Fibroblast of lung (primary cell): ENCODE results near the gene SAFB. TPM values are rescaled to one million over a fixed set of nuclear protein-coding genes. Genes with fewer than 3 reads are reported as not detected.

ENCODE experiments used
- DNase-seq, 2 donors: peaks; one replicate each; pipeline versions ENCODE4 v3.0.0 to v3.0.0-alpha.2; 2010; ENCODE audit warnings: low read depth in 2 of 2
- H2AFZ ChIP-seq: 2 replicates; pipeline ENCODE4 v1.5.1; 2012; ENCODE audit warnings: low read length, control low read depth, inconsistent platforms
- H3K27ac ChIP-seq: 2 replicates; pipeline ENCODE4 v1.5.1; 2011; ENCODE audit warnings: low read length, control low read depth; ENCODE audit not compliant: insufficient read depth
- H3K27me3 ChIP-seq: 2 replicates; pipeline ENCODE4 v1.5.1; 2011; ENCODE audit warnings: mild to moderate bottlenecking, low read length; ENCODE audit not compliant: control insufficient read depth, insufficient read depth
- H3K36me3 ChIP-seq: 2 replicates; pipeline ENCODE4 v1.5.1; 2011; ENCODE audit warnings: low read length; ENCODE audit not compliant: control insufficient read depth, insufficient read depth
- H3K4me1 ChIP-seq: 2 replicates; pipeline ENCODE4 v1.5.1; 2011; ENCODE audit warnings: low read length; ENCODE audit not compliant: control insufficient read depth, insufficient read depth; ENCODE audit errors: extremely low read depth
- H3K4me2 ChIP-seq: 2 replicates; pipeline ENCODE4 v1.5.1; 2011; ENCODE audit warnings: low read length, control low read depth; ENCODE audit not compliant: insufficient read depth; ENCODE audit errors: extremely low read depth
- H3K4me3 ChIP-seq, 4 experiments: fragments of 200-600 bp in 1 of 4; sonication (generic) in 1 of 4; replicated peaks in 1 of 4; 2 replicates each; pipeline ENCODE4 v1.5.1; 2011 to 2016; ENCODE audit warnings: low read length in 4 of 4, low read depth in 3 of 4, mild to moderate bottlenecking in 3 of 4, control low read depth in 2 of 4, inconsistent platforms in 1 of 4, mixed read lengths in 1 of 4; ENCODE audit not compliant: insufficient read depth in 1 of 4; ENCODE audit errors: control extremely low read depth in 1 of 4
- H3K79me2 ChIP-seq: 2 replicates; pipeline ENCODE4 v1.5.1; 2012; ENCODE audit warnings: mild to moderate bottlenecking, low read length, inconsistent platforms; ENCODE audit not compliant: control insufficient read depth, insufficient read depth
- H3K9ac ChIP-seq: 2 replicates; pipeline ENCODE4 v1.5.1; 2011; ENCODE audit warnings: mild to moderate bottlenecking, low read length, control low read depth; ENCODE audit not compliant: insufficient read depth
- H3K9me3 ChIP-seq: 2 replicates; pipeline ENCODE4 v1.5.1; 2012; ENCODE audit warnings: low read depth, low read length; ENCODE audit not compliant: control insufficient read depth, insufficient read depth
- H4K20me1 ChIP-seq: 2 replicates; pipeline ENCODE4 v1.5.1; 2011; ENCODE audit warnings: low read length; ENCODE audit not compliant: control insufficient read depth, insufficient read depth; ENCODE audit errors: extremely low read depth
- EZH2 ChIP-seq: IDR thresholded peaks from 2 replicates; pipeline ENCODE4 v1.5.1; 2012; ENCODE audit warnings: low read length, control low read depth, mild to moderate bottlenecking; ENCODE audit errors: missing control alignments
- polyA plus RNA-seq, 2 donors: library from polyadenylated mRNA; depleted of rRNA in 1 of 2; stranded (reverse) in 1 of 2; unstranded in 1 of 2; fragments of >200 nt; gene quantifications; 2 replicates each; pipeline ENCODE4 v1.2.1, GENCODE V29; 2011 to 2012; ENCODE audit warnings: missing spikeins in 1 of 2
- total RNA-seq: library from RNA; depleted of rRNA; stranded (reverse); fragments of >200 nt; gene quantifications from 2 replicates; pipeline ENCODE4 v1.2.1, GENCODE V29; 2014
- TF ChIP-seq, protein P1 (sequence below), 2 donors: IDR thresholded peaks in 1 of 2; conservative IDR thresholded peaks in 1 of 2; 1 replicate in 1 of 2; 2 replicates in 1 of 2; pipeline ENCODE4 v1.5.1; 2011 to 2012; ENCODE audit warnings: low read length in 2 of 2, control low read depth in 1 of 2, inconsistent platforms in 1 of 2, low read depth in 1 of 2, mild to moderate bottlenecking in 1 of 2

SAFB gene
- total and polyA plus RNA-seq, 2 donors (not counting 1 experiment from before 2014, with no cell fraction given), result 28.0 to 51.0 TPM

DNA sequence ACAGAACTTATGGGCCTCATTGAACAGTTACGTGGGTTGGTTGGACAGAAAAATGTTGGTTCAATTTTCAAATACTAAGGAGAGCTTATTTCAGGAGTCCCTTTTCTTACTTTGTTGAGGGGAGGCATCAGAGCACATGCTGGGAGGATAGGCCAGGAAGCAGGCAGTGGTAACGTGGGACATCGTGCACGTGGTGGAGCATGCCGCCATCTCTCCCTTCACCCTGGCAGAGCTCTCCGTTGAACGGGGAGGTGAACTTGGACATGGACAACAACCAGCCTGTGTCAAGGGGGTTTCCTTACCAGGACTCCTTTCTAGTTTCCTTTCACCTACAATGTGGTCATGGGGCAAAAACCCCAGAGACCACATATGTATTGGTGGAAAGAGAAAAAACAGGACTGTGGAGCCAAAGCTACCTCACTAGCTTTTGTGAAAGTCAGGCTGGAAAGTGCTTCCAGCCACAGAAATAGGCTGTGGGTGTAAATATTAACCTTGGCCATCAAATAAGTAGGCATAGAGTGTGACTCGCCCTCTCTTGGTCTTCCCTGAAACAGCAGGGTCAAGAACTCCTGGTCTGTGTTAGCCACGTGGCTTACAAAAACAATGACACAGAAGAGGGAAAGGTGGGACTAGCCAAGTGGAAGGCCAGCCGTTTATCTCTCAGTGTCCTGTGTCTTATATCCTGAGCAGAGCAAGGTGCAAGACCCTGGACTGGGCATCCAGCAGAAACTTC lies 43.1 kb downstream of the SAFB start:
- DNase-seq, result peak; percentile 58 to 60
- no peaks in the 10 kb centered on the region for H3K27me3 ChIP-seq
- no peak overlapping the region for H3K9ac ChIP-seq
- no peak overlapping the region for H3K4me2 ChIP-seq
- no peaks in the 10 kb centered on the region for H3K79me2 ChIP-seq
- no peak for TF ChIP-seq EZH2
- TF ChIP-seq, protein P1, sequence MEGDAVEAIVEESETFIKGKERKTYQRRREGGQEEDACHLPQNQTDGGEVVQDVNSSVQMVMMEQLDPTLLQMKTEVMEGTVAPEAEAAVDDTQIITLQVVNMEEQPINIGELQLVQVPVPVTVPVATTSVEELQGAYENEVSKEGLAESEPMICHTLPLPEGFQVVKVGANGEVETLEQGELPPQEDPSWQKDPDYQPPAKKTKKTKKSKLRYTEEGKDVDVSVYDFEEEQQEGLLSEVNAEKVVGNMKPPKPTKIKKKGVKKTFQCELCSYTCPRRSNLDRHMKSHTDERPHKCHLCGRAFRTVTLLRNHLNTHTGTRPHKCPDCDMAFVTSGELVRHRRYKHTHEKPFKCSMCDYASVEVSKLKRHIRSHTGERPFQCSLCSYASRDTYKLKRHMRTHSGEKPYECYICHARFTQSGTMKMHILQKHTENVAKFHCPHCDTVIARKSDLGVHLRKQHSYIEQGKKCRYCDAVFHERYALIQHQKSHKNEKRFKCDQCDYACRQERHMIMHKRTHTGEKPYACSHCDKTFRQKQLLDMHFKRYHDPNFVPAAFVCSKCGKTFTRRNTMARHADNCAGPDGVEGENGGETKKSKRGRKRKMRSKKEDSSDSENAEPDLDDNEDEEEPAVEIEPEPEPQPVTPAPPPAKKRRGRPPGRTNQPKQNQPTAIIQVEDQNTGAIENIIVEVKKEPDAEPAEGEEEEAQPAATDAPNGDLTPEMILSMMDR (conservative IDR thresholded peaks at IDR 0.05 in 1 of 2, IDR thresholded peaks at IDR 0.05 in 1 of 2; ENCODE audit: low read depth in 1 of 2, low read length in 2 of 2), result peak; percentile 23 to 27
- no peaks in the 10 kb centered on the region for H4K20me1 ChIP-seq
- H2AFZ ChIP-seq, result no peak overlapping the region
- H3K9me3 ChIP-seq, result no peaks in the 10 kb centered on the region
- no peak overlapping the region for H3K4me3 ChIP-seq
- H3K36me3 ChIP-seq, result peaks cover 37% of the 10 kb centered on the region
- peaks cover 3% of the 10 kb centered on the region for H3K4me1 ChIP-seq
- H3K27ac ChIP-seq, result peak overlapping the region; percentile 10

DNA sequence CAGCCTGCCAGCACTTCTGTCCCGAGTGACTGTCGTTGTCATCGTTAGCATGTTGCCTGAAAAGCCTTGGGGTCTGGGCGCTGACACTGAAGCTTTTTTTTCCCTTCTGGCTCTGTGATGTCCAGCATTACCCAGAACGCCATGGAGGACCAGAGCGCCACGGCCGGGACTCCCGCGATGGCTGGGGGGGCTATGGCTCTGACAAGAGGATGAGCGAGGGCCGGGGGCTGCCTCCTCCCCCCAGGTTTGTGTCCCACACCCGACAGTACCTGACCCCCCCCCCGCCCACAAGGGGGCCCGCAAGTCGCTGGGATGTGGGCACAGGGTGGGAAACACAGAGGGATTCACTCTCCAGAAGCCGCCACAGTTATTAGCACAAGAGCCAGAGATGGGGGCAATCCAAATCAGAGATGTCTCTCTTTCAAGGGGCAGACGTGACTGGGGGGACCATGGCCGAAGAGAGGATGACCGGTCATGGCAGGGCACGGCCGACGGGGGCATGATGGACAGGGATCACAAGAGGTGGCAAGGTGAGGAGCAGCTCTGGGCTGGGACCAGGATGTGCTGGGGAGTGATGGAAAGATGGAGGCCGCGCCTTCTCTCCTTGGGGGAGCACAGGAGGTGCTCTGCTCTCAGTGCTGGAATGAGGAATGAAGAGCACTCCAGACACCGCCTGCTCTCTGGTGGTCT lies 44.2 kb downstream of the SAFB start:
- DNase-seq, result no peak
- H3K9me3 ChIP-seq, result no peaks in the 10 kb centered on the region
- no peak overlapping the region for H3K27ac ChIP-seq
- no peaks in the 10 kb centered on the region for H3K79me2 ChIP-seq
- H2AFZ ChIP-seq, result no peak overlapping the region
- H3K4me2 ChIP-seq, result no peak overlapping the region
- no peaks in the 10 kb centered on the region for H4K20me1 ChIP-seq
- no peak for TF ChIP-seq EZH2
- TF ChIP-seq, protein P1 (conservative IDR thresholded peaks at IDR 0.05 in 1 of 2, IDR thresholded peaks at IDR 0.05 in 1 of 2; ENCODE audit: low read depth in 1 of 2, low read length in 2 of 2), result no peak
- no peak overlapping the region for H3K9ac ChIP-seq
- no peaks in the 10 kb centered on the region for H3K27me3 ChIP-seq
- peaks cover 37% of the 10 kb centered on the region for H3K36me3 ChIP-seq
- H3K4me1 ChIP-seq, result peaks cover 3% of the 10 kb centered on the region
- no peak overlapping the region for H3K4me3 ChIP-seq

DNA sequence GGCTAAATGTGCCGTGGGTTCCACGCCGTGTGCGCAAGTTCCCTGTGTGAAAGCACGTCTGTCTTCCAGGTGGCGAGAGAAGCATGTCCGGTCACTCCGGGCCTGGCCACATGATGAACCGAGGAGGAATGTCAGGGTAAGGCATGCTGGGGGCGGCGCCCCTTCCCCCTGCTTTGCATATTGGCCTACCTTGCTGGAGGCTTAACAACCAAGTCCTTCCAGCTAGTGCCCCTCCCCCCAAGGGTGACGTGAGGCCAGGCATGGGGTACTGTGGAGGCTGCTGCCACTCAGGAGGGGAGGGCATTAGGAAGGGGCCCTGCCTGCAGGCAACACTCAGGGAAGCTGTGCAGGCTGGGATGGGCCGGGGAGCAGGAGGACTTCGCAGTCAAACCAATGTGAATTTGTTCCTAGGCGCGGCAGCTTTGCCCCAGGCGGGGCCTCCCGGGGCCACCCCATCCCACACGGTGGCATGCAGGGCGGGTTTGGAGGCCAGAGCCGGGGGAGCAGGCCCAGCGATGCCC lies 44.9 kb downstream of the SAFB start:
- peaks cover 36% of the 10 kb centered on the region for H3K36me3 ChIP-seq
- H3K27ac ChIP-seq, result no peak overlapping the region
- peaks cover 3% of the 10 kb centered on the region for H3K4me1 ChIP-seq
- DNase-seq, result no peak
- H3K4me2 ChIP-seq, result no peak overlapping the region
- no peaks in the 10 kb centered on the region for H3K79me2 ChIP-seq
- H3K9me3 ChIP-seq, result no peaks in the 10 kb centered on the region
- H3K27me3 ChIP-seq, result no peaks in the 10 kb centered on the region
- H2AFZ ChIP-seq, result no peak overlapping the region
- H3K4me3 ChIP-seq, result no peak overlapping the region
- no peak overlapping the region for H3K9ac ChIP-seq
- no peak for TF ChIP-seq EZH2
- TF ChIP-seq, protein P1 (conservative IDR thresholded peaks at IDR 0.05 in 1 of 2, IDR thresholded peaks at IDR 0.05 in 1 of 2; ENCODE audit: low read depth in 1 of 2, low read length in 2 of 2), result no peak
- H4K20me1 ChIP-seq, result no peaks in the 10 kb centered on the region
